A673 (cell line): ENCODE results near the gene MAST4. TPM values are rescaled to one million over a fixed set of nuclear protein-coding genes. Genes with fewer than 3 reads are reported as not detected.

Experiments
- BruUV-seq: library from RNA; stranded (reverse); fragments of 400-500 nt; replicated peaks from 2 replicates; lab custom pipeline; 2021; lab: Mats Ljungman, UMichigan
- CTCF ChIA-PET: fragments of 300-600 bp; sonication (Branson Sonifier 250); formaldehyde crosslinking; loops from one replicate; lab custom pipeline; 2022; ENCODE audit warnings: antibody characterized with exemption; lab: Charles Lee
- POLR2A ChIA-PET: fragments of 300-600 bp; sonication (Branson Sonifier 250); formaldehyde crosslinking; loops from one replicate; lab custom pipeline; 2022; ENCODE audit warnings: antibody characterized with exemption; ENCODE audit not compliant: low non-redundant PET; lab: Charles Lee
- DNase-seq: peaks from one replicate; pipeline ENCODE4 v3.0.0-alpha.2; 2015; ENCODE audit warnings: low spot score
- H3K27ac ChIP-seq: fragments of 200-600 bp; sonication (generic); 2 replicates; pipeline ENCODE4 v1.5.1; 2016; ENCODE audit warnings: mixed run types, low read depth, mild to moderate bottlenecking, mixed read lengths, antibody characterized with exemption, low read length; ENCODE audit not compliant: poor library complexity, severe bottlenecking
- H3K27me3 ChIP-seq: fragments of 200-600 bp; sonication (generic); replicated peaks from 2 replicates; pipeline ENCODE4 v1.6.1; 2017; ENCODE audit warnings: mixed run types, low read depth, mild to moderate bottlenecking, mixed read lengths, antibody characterized with exemption, low read length; ENCODE audit not compliant: insufficient read depth, poor library complexity
- H3K36me3 ChIP-seq: fragments of 200-600 bp; sonication (generic); 2 replicates; pipeline ENCODE4 v1.6.1; 2016; ENCODE audit warnings: mixed run types, mild to moderate bottlenecking, mixed read lengths, antibody characterized with exemption, low read length; ENCODE audit not compliant: insufficient read depth, poor library complexity, severe bottlenecking
- H3K4me1 ChIP-seq: fragments of 200-600 bp; sonication (generic); 2 replicates; pipeline ENCODE4 v1.6.1; 2017; ENCODE audit warnings: mixed run types, mild to moderate bottlenecking, mixed read lengths, antibody characterized with exemption, low read length; ENCODE audit not compliant: insufficient read depth, poor library complexity, severe bottlenecking
- H3K4me3 ChIP-seq: fragments of 200-600 bp; sonication (generic); 2 replicates; pipeline ENCODE4 v1.5.1; 2016; ENCODE audit warnings: low read depth, mixed run types, mild to moderate bottlenecking, mixed read lengths, low read length; ENCODE audit not compliant: poor library complexity, severe bottlenecking
- H3K9me3 ChIP-seq: fragments of 200-600 bp; sonication (generic); 2 replicates; pipeline ENCODE4 v1.6.1; 2016; ENCODE audit warnings: mixed run types, low read depth, mild to moderate bottlenecking, mixed read lengths, antibody characterized with exemption, low read length; ENCODE audit not compliant: poor library complexity, severe bottlenecking
- EZH2 ChIP-seq: fragments of 200-600 bp; sonication (generic); IDR thresholded peaks from 2 replicates; pipeline ENCODE4 v1.6.1; 2017; ENCODE audit warnings: borderline replicate concordance, low read depth, mild to moderate bottlenecking, mixed read lengths, antibody characterized with exemption, low read length; ENCODE audit not compliant: poor library complexity, severe bottlenecking
- intact Hi-C: fragments of 100-400 bp; cut with micrococcal nuclease; formaldehyde crosslinking; loops from one replicate; pipeline ENCODE4 v1.10.0; 2022; ENCODE audit not compliant: unreplicated experiment
- total RNA-seq: library from RNA; stranded (reverse); gene quantifications from 2 replicates; pipeline ENCODE4 v1.2.3, GENCODE V29; 2021
- TF ChIP-seq, protein P1 (sequence below): fragments of 300-800, 200-600 bp; sonication (generic); conservative IDR thresholded peaks from 2 replicates; pipeline ENCODE4 v1.5.1; 2017; ENCODE audit warnings: low read depth, mild to moderate bottlenecking, antibody characterized with exemption, low read length, moderate library complexity, mixed read lengths

MAST4 gene
- total RNA-seq, 1 experiment from 2014 or later, result 4.5 TPM

DNA sequence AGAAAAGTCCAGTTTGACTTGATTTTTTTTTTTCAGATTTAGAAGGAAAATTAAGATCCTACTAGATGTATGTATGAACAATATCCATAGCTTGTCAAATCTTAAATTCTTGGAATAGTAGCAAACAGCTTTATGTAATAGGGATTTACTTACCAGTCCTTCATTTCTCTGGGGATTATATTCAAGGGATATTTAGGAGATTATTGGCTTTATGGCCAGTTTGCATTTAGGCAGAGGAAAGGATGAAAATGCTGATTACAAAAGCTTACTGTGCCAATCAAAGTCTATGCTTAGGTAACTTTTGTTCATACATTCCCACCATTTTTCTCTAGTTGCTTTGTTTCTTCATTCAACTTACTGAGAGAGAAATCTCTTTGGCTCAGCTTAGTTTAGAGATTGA, 47.9 kb downstream of the MAST4 start:
- CTCF ChIA-PET, result no interaction called here
- Histone ChIP-seq H3K9me3 (no peaks in the 10 kb centered on the region), H3K4me3 (no peak overlapping the region), H3K27ac (no peak overlapping the region), H3K36me3 (no peaks in the 10 kb centered on the region), H3K27me3 (no peaks in the 10 kb centered on the region), H3K4me1 (no peaks in the 10 kb centered on the region)
- no TSS peak for BruUV-seq
- intact Hi-C loops, result no loop called here
- TF ChIP-seq, protein P1, sequence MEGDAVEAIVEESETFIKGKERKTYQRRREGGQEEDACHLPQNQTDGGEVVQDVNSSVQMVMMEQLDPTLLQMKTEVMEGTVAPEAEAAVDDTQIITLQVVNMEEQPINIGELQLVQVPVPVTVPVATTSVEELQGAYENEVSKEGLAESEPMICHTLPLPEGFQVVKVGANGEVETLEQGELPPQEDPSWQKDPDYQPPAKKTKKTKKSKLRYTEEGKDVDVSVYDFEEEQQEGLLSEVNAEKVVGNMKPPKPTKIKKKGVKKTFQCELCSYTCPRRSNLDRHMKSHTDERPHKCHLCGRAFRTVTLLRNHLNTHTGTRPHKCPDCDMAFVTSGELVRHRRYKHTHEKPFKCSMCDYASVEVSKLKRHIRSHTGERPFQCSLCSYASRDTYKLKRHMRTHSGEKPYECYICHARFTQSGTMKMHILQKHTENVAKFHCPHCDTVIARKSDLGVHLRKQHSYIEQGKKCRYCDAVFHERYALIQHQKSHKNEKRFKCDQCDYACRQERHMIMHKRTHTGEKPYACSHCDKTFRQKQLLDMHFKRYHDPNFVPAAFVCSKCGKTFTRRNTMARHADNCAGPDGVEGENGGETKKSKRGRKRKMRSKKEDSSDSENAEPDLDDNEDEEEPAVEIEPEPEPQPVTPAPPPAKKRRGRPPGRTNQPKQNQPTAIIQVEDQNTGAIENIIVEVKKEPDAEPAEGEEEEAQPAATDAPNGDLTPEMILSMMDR, result no peak
- no peak for TF ChIP-seq EZH2
- POLR2A ChIA-PET, result no interaction called here
- DNase-seq, result no peak

DNA sequence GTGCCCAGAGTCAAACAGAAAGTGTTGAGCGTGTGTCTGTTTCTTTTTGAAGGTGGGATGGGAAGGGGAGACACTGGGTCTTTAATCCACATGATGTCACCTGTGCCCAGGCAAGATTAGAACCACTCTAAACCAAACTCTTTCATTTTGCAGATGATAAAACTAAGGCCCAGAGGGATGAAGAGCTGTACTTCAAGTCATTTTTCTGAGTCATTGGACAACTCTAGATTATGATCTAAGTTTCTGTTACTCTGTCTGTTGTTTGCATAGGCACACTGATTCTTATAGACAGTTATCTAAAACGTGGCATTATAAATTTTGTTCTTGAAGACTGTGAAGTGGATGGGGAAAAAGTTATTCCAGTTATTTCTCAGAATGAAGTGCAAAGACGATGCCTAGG, 48.8 kb downstream of the MAST4 start:
- ChIA-PET POLR2A (no interaction called here), CTCF (no interaction called here)
- Histone ChIP-seq H3K9me3 (no peaks in the 10 kb centered on the region), H3K4me3 (no peak overlapping the region), H3K27me3 (no peaks in the 10 kb centered on the region), H3K27ac (no peak overlapping the region), H3K4me1 (no peaks in the 10 kb centered on the region), H3K36me3 (no peaks in the 10 kb centered on the region)
- DNase-seq, result no peak
- intact Hi-C loops, result no loop called here
- BruUV-seq, result no TSS peak
- TF ChIP-seq, protein P1, result no peak
- no peak for TF ChIP-seq EZH2

DNA sequence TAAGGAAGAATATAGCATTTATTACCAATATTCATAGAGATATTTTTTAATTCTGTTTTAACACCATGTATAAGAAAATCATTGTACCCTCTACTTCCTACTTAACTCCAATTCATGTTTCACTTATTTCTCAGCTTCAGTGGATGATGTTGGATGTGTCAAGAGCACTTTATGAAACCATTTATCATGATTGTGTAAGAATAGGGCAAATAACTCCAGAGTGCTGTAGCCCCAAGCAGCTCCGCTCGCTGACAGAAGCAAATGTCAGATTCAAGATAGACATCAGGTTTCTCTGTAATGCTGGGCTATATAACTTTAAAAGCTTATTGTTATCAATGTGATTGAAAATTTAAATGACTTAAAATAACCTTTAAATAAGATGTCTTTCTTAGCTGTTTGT, 50.4 kb downstream of the MAST4 start:
- no peaks in the 10 kb centered on the region for H3K4me1 ChIP-seq
- TF ChIP-seq EZH2, result no peak
- TF ChIP-seq, protein P1, result no peak
- H3K4me3 ChIP-seq, result no peak overlapping the region
- no peaks in the 10 kb centered on the region for H3K27me3 ChIP-seq
- no peak for DNase-seq
- no TSS peak for BruUV-seq
- POLR2A ChIA-PET, result interaction anchor here (0.7 kb wide), 1 partner anchor 345 kb away, joined by 3 read pairs; no protein-coding TSS in a partner anchor
- H3K27ac ChIP-seq, result no peak overlapping the region
- H3K36me3 ChIP-seq, result no peaks in the 10 kb centered on the region
- intact Hi-C loops, result no loop called here
- no peaks in the 10 kb centered on the region for H3K9me3 ChIP-seq
- CTCF ChIA-PET, result no interaction called here
